IMR-90 (cell line): Measurements from ENCODE around the gene MCTP2. TPM values are rescaled to one million over a fixed set of nuclear protein-coding genes. Genes with fewer than 3 reads are reported as not detected.

ENCODE experiments used
- ATAC-seq: fragments of 200-7000 bp; cut with Tn5 transposase; 2 replicates; pipeline ENCODE4 v1.9.1; 2020; ENCODE audit warnings: low read depth, mild to moderate bottlenecking, moderate library complexity
- BruUV-seq: library from RNA; stranded (reverse); fragments of 400-500 nt; replicated peaks from 2 replicates; lab custom pipeline; 2021; lab: Mats Ljungman, UMichigan
- CTCF ChIA-PET: fragments of 300-600 bp; formaldehyde crosslinking; extraction: SDS; loops from one replicate; lab custom pipeline; 2021; ENCODE audit warnings: antibody characterized with exemption; lab: Yijun Ruan, JAX
- POLR2A ChIA-PET: fragments of 300-600 bp; sonication (Branson Sonifier 250); formaldehyde crosslinking; loops from one replicate; lab custom pipeline; 2022; ENCODE audit warnings: antibody characterized with exemption; ENCODE audit not compliant: unreplicated experiment; lab: Charles Lee
- DNase-seq: peaks from one replicate; pipeline ENCODE4 v3.0.0; 2013
- H2AFZ ChIP-seq: replicated peaks from 2 replicates; pipeline ENCODE3; 2013; ENCODE audit warnings: low read length, mild to moderate bottlenecking; ENCODE audit not compliant: poor library complexity
- H2AK5ac ChIP-seq: 2 replicates; pipeline ENCODE4 v1.6.1; 2013; ENCODE audit warnings: low read depth, low read length, inconsistent platforms
- H2AK9ac ChIP-seq: replicated peaks from 2 replicates; pipeline ENCODE3; 2013; ENCODE audit warnings: mild to moderate bottlenecking, low read depth, low read length, moderate library complexity; ENCODE audit not compliant: poor library complexity
- H2BK120ac ChIP-seq: 2 replicates; pipeline ENCODE4 v1.6.1; 2013; ENCODE audit warnings: low read depth, low read length, inconsistent platforms
- H2BK15ac ChIP-seq: 3 replicates; pipeline ENCODE4 v1.6.1; 2013; ENCODE audit warnings: low read depth, low read length, inconsistent platforms
- H2BK20ac ChIP-seq: 2 replicates; pipeline ENCODE4 v1.6.1; 2013; ENCODE audit warnings: low read depth, mild to moderate bottlenecking, inconsistent platforms, low read length, moderate library complexity
- H2BK5ac ChIP-seq: 2 replicates; pipeline ENCODE4 v1.6.1; 2013; ENCODE audit warnings: mild to moderate bottlenecking, low read depth, low read length, inconsistent platforms; ENCODE audit not compliant: poor library complexity, severe bottlenecking
- H3K14ac ChIP-seq: replicated peaks from 2 replicates; pipeline ENCODE4 v1.6.1; 2013; ENCODE audit warnings: low read depth, low read length, inconsistent platforms
- H3K18ac ChIP-seq: 2 replicates; pipeline ENCODE4 v1.6.1; 2013; ENCODE audit warnings: low read depth, low read length, control low read depth
- H3K23ac ChIP-seq: 2 replicates; pipeline ENCODE4 v1.6.1; 2013; ENCODE audit warnings: low read depth, low read length, inconsistent platforms
- H3K27ac ChIP-seq: 2 replicates; pipeline ENCODE4 v1.5.1; 2013; ENCODE audit warnings: mild to moderate bottlenecking, control low read depth, low read length; ENCODE audit not compliant: insufficient read depth
- H3K27me3 ChIP-seq: 2 replicates; pipeline ENCODE4 v1.6.1; 2013; ENCODE audit warnings: low read length; ENCODE audit not compliant: control insufficient read depth, insufficient read depth
- H3K36me3 ChIP-seq: 2 replicates; pipeline ENCODE4 v1.6.1; 2013; ENCODE audit warnings: low read length, mixed read lengths; ENCODE audit not compliant: control insufficient read depth, insufficient read depth
- H3K4ac ChIP-seq: 2 replicates; pipeline ENCODE4 v1.6.1; 2013; ENCODE audit warnings: low read depth, low read length, inconsistent platforms
- H3K4me1 ChIP-seq: 2 replicates; pipeline ENCODE4 v1.6.1; 2013; ENCODE audit warnings: low read length, mixed read lengths; ENCODE audit not compliant: control insufficient read depth, insufficient read depth
- H3K4me2 ChIP-seq: 2 replicates; pipeline ENCODE4 v1.6.1; 2013; ENCODE audit warnings: low read depth, mild to moderate bottlenecking, control low read depth, low read length, moderate library complexity
- H3K4me3 ChIP-seq: 2 replicates; pipeline ENCODE4 v1.5.1; 2013; ENCODE audit warnings: low read depth, mild to moderate bottlenecking, control low read depth, low read length, moderate library complexity; ENCODE audit not compliant: insufficient read depth
- H3K56ac ChIP-seq: 2 replicates; pipeline ENCODE4 v1.6.1; 2013; ENCODE audit warnings: low read length, inconsistent platforms; ENCODE audit not compliant: insufficient read depth; ENCODE audit errors: extremely low read depth
- H3K79me1 ChIP-seq, 2 experiments: 2 replicates each; pipeline ENCODE4 v1.6.1; 2013; ENCODE audit warnings: low read length in 2 of 2, inconsistent platforms in 1 of 2, low read depth in 1 of 2
- H3K9ac ChIP-seq: 2 replicates; pipeline ENCODE4 v1.6.1; 2013; ENCODE audit warnings: low read depth, low read length, control low read depth
- H3K9me1 ChIP-seq: 2 replicates; pipeline ENCODE4 v1.6.1; 2013; ENCODE audit warnings: low read length, inconsistent platforms; ENCODE audit not compliant: insufficient read depth
- H3K9me3 ChIP-seq: 2 replicates; pipeline ENCODE4 v1.6.1; 2013; ENCODE audit warnings: low read length; ENCODE audit not compliant: control insufficient read depth, insufficient read depth
- H4K20me1 ChIP-seq: 2 replicates; pipeline ENCODE4 v1.6.1; 2013; ENCODE audit warnings: low read length, inconsistent platforms; ENCODE audit not compliant: insufficient read depth
- H4K5ac ChIP-seq: 2 replicates; pipeline ENCODE4 v1.6.1; 2013; ENCODE audit warnings: mild to moderate bottlenecking, low read depth, low read length, control low read depth
- H4K8ac ChIP-seq, 2 experiments: 2 replicates each; pipeline ENCODE4 v1.6.1; 2013; ENCODE audit warnings: low read depth in 2 of 2, low read length in 2 of 2, control low read depth in 1 of 2, inconsistent platforms in 1 of 2
- H4K91ac ChIP-seq: 2 replicates; pipeline ENCODE4 v1.6.1; 2013; ENCODE audit warnings: low read depth, low read length, inconsistent platforms; ENCODE audit not compliant: insufficient read depth
- BHLHE40 ChIP-seq: fragments of 150-350 bp; IDR thresholded peaks from 2 replicates; pipeline ENCODE4 v1.6.1; 2016; ENCODE audit warnings: mild to moderate bottlenecking, low read depth, low read length
- CEBPB ChIP-seq: IDR thresholded peaks from 2 replicates; pipeline ENCODE4 v1.6.1; 2012; ENCODE audit warnings: low read depth, low read length, improper control_type of control experiment
- CHD1 ChIP-seq: IDR thresholded peaks from 2 replicates; pipeline ENCODE4 v1.6.1; 2012; ENCODE audit warnings: low read depth, low read length, improper control_type of control experiment
- CTCF ChIP-seq: conservative IDR thresholded peaks from 2 replicates; pipeline ENCODE4 v1.5.1; 2012; ENCODE audit warnings: mild to moderate bottlenecking, low read depth, low read length, improper control_type of control experiment
- ELK1 ChIP-seq: fragments of 150-350 bp; IDR thresholded peaks from 2 replicates; pipeline ENCODE4 v1.6.1; 2016; ENCODE audit warnings: low read depth, mild to moderate bottlenecking, low read length, moderate library complexity, borderline replicate concordance
- FOS ChIP-seq: fragments of 150-350 bp; IDR thresholded peaks from 2 replicates; pipeline ENCODE4 v1.6.1; 2016; ENCODE audit warnings: low read depth, low read length
- MAFK ChIP-seq: IDR thresholded peaks from 2 replicates; pipeline ENCODE4 v1.6.1; 2012; ENCODE audit warnings: low read depth, low read length, improper control_type of control experiment
- MAZ ChIP-seq: IDR thresholded peaks from 2 replicates; pipeline ENCODE4 v1.6.1; 2012; ENCODE audit warnings: low read depth, mild to moderate bottlenecking, low read length, improper control_type of control experiment, moderate library complexity, borderline replicate concordance
- MXI1 ChIP-seq: IDR thresholded peaks from 2 replicates; pipeline ENCODE4 v1.6.1; 2012; ENCODE audit warnings: low read depth, mild to moderate bottlenecking, low read length, moderate library complexity, borderline replicate concordance
- NFE2L2 ChIP-seq: fragments of 150-350 bp; IDR thresholded peaks from 2 replicates; pipeline ENCODE4 v1.6.1; 2016; ENCODE audit warnings: low read depth, mild to moderate bottlenecking, low read length
- POLR2A ChIP-seq: IDR thresholded peaks from 2 replicates; pipeline ENCODE4 v1.6.1; 2012; ENCODE audit warnings: mild to moderate bottlenecking, low read depth, low read length
- RAD21 ChIP-seq: IDR thresholded peaks from 2 replicates; pipeline ENCODE4 v1.6.1; 2012; ENCODE audit warnings: low read length, improper control_type of control experiment
- RCOR1 ChIP-seq: IDR thresholded peaks from 2 replicates; pipeline ENCODE4 v1.6.1; 2012; ENCODE audit warnings: mild to moderate bottlenecking, low read length, improper control_type of control experiment; ENCODE audit not compliant: insufficient replicate concordance
- RFX5 ChIP-seq: IDR thresholded peaks from 2 replicates; pipeline ENCODE4 v1.8.0; 2012; ENCODE audit warnings: low read depth, mild to moderate bottlenecking, low read length, moderate library complexity
- SMC3 ChIP-seq: fragments of 150-350 bp; IDR thresholded peaks from 2 replicates; pipeline ENCODE4 v1.6.1; 2016; ENCODE audit warnings: low read depth, mild to moderate bottlenecking, antibody characterized with exemption, low read length, moderate library complexity
- USF2 ChIP-seq: fragments of 150-350 bp; IDR thresholded peaks from 2 replicates; pipeline ENCODE4 v1.6.1; 2017; ENCODE audit warnings: mild to moderate bottlenecking, antibody characterized with exemption, low read length, low read depth
- dilution Hi-C: fragments of 300-500 bp; cut with HindIII; formaldehyde crosslinking; loops from one replicate; pipeline ENCODE4 v1.14.3; 2018; ENCODE audit warnings: low sequenced_read_pairs; ENCODE audit not compliant: unreplicated experiment
- in situ Hi-C: fragments of 300-500 bp; cut with MboI; formaldehyde crosslinking; loops from 3 replicates; pipeline ENCODE4 v1.14.3; 2019; ENCODE audit warnings: low sequenced_read_pairs, inconsistent platforms, mixed read lengths
- intact Hi-C: fragments of 100-400 bp; cut with micrococcal nuclease; formaldehyde crosslinking; loops from 2 replicates; pipeline ENCODE4 v1.10.0; 2022
- polyA plus RNA-seq, 3 experiments: library from polyadenylated mRNA; depleted of rRNA; stranded (reverse); fragments of >200 nt; gene quantifications; 2 replicates each; pipeline ENCODE4 v1.2.3, GENCODE V29; 2012; ENCODE audit warnings: low replicate concordance in 1 of 3
- total RNA-seq: library from RNA; depleted of rRNA; stranded (reverse); fragments of >200 nt; gene quantifications from 2 replicates; pipeline ENCODE4 v1.2.3, GENCODE V29; 2012

Gene MCTP2
- total and polyA plus RNA-seq, 2 of the 4 experiments (the other 2 are of a cell fraction) = 5.1 to 9.9 TPM

GRCh38 chr15:94323076-94323475, 91.7 kb downstream of the MCTP2 start:
- CTCF ChIA-PET = interaction anchor here (1.0 to 4.9 kb wide), 7 partner anchors 9 to 203 kb away, joined by 3 to 58 read pairs (median 3); no protein-coding TSS in a partner anchor

More at GRCh38 chr15:94323076-94323475, 91.7 kb downstream of the MCTP2 start:
- POLR2A ChIA-PET = no interaction called here
- no peak overlapping the region for H4K5ac ChIP-seq
- H3K4me1 ChIP-seq = no peaks in the 10 kb centered on the region
- H3K14ac ChIP-seq = no peak overlapping the region
- ATAC-seq (no peak), DNase-seq (no peak)
- no peaks in the 10 kb centered on the region for H3K27me3 ChIP-seq
- H3K9ac ChIP-seq = no peak overlapping the region
- H4K91ac ChIP-seq = no peak overlapping the region
- intact Hi-C loops = loop anchor here (5.0 kb wide), 1 partner anchor 1526 kb away; no protein-coding TSS in a partner anchor
- in situ Hi-C loops = loop anchor here (5.0 to 10.0 kb wide), 2 partner anchors 161 to 1288 kb away; no protein-coding TSS in a partner anchor
- H3K4me2 ChIP-seq = no peak overlapping the region
- H3K18ac ChIP-seq = no peak overlapping the region
- no peak overlapping the region for H3K23ac ChIP-seq
- no TSS peak for BruUV-seq
- no peak overlapping the region for H4K8ac ChIP-seq
- no peaks in the 10 kb centered on the region for H3K36me3 ChIP-seq
- H3K27ac ChIP-seq = no peak overlapping the region
- H3K4me3 ChIP-seq = no peak overlapping the region
- H2BK20ac ChIP-seq = no peak overlapping the region
- H3K9me1 ChIP-seq = no peaks in the 10 kb centered on the region
- no peak overlapping the region for H2BK5ac ChIP-seq
- TF ChIP-seq ELK1 (no peak), FOS (no peak), RFX5 (no peak), RAD21 (no peak), SMC3 (no peak), MAZ (no peak), CHD1 (no peak), MXI1 (no peak), CTCF (no peak), CEBPB (no peak), BHLHE40 (no peak), RCOR1 (no peak), NFE2L2 (no peak), POLR2A (no peak), MAFK (no peak), USF2 (no peak)
- H4K20me1 ChIP-seq = no peaks in the 10 kb centered on the region
- no peak overlapping the region for H2AK5ac ChIP-seq
- no peaks in the 10 kb centered on the region for H3K9me3 ChIP-seq
- H3K56ac ChIP-seq = no peak overlapping the region
- dilution Hi-C loops = no loop called here
- H2BK15ac ChIP-seq = no peak overlapping the region
- H2AFZ ChIP-seq = no peak overlapping the region
- no peak overlapping the region for H2BK120ac ChIP-seq
- H2AK9ac ChIP-seq = no peak overlapping the region
- H3K4ac ChIP-seq = no peak overlapping the region
- H3K79me1 ChIP-seq = no peaks in the 10 kb centered on the region
